Ramos (cell line): ENCODE results near the gene DRAXIN.

Experiments used
- in situ Hi-C: fragments of 300-500 bp; cut with MboI; formaldehyde crosslinking; loops from one replicate; pipeline ENCODE4 v1.14.3; 2022; ENCODE audit warnings: low sequenced_read_pairs; ENCODE audit not compliant: unreplicated experiment

Gene DRAXIN

DNA sequence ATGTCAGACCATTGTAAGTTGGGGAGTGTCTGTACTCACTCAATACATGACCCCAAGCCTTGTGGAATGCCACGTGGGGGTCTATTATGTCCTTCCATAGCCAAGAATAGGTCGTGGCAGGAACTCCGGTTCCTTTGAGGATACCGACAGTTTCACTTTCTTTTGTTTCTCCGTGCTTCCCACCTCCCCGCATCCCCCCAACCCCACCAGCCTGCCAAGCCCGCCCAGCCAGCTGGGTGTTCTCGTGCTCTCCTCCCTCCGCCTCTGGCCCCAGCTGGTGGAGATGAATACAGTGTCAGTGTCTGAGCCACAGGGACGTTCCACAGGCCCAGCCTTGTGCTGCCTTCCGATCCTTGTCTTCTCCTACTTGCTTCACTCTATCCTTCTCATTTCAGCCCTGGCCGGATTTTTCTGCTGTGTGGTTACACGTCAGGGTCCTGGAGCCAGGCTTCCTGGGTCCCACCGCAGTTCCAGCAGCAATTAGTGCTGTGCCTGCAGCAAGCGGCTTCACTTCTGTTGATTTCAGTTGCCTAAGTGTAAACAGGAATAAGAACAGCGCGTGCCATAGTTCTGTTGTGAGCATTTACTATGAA is 40.3 kb downstream of the DRAXIN start:
- in situ Hi-C loops, result no loop called here

DNA sequence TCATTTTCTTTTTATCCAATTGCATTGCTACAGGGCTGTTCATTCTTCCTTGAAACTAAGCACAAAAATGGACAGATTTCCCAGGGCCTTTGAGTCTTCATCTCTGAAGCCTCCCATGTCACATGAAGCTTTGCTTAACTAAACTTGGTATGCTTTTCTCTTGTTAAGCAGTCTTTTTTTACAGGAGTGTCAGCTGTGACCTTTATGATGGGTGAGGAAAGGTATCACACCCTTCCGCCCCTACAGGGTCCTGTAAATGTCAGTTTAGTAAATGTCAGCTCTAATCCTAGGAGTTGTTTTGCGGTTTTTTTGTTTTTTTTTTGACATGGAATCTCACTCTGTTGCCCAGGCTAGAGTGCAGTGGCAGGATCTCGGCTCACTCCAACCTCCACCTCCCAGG is 41.8 kb downstream of the DRAXIN start:
- in situ Hi-C loops, result no loop called here

DNA sequence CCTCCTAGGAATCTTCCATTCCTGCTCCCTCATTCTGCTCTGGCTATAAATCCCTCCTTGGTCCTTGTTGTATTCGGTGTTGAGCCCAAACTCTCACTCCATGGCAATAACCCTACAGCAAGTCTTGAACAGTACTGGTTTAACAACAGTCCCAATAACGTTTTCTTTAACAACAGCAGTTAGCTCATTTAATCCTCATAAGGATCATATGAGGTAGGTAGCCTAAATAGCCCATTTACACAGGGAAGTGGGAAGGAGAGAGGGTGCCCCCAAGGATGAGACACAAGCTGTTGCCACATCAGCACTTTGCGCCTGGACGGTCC is 44.0 kb downstream of the DRAXIN start:
- in situ Hi-C loops, result no loop called here

DNA sequence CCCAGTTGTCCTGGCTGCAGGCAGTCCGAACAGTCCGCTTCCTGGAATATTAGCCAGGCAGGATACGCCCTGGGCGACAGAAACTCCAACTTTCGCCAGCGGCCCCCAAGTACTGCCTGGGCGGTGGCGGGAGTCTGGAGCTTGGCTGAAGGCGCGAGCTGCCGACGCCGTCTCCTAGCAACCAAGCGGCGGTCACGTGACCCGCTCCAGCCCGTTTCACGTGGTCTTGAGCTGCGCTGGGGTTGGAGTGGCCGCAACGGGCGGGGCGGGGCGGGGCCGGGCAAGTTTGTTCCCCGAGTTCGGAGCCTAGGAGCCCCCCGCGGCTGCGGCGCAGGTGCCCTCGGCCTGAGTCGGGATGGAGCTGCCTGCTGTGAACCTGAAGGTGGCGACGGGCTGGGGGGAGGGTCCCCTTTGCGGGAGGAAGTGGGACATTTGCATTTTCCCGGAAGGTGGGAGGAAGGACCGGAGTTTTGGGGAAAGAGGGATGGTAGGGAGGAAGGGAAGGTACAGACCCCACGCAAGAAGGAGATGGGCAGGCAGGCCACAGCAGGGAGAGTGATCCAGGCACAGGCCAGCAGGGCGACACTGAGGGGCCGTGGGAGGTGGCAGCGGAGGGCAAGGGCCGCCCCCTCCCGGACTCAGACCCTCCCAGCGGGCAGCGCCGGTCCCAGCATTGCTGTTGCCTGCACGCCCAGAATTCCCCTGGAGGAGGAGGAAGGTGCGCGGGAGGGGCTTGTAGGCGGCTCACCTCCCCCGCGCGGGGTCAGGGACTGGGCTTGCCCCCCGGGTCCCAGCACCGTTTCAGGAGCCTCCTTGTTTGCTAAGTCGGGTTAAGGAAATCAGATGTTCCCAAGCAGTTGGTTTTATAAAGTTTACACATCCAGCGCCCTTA is 44.6 kb downstream of the DRAXIN start, which contains the start of gene AGTRAP:
AGTRAP (plus strand) TSS at position 283 of the 892 bp plus-strand sequence; CDS start at position 356, 73 bp downstream.
- in situ Hi-C loops, result no loop called here

DNA sequence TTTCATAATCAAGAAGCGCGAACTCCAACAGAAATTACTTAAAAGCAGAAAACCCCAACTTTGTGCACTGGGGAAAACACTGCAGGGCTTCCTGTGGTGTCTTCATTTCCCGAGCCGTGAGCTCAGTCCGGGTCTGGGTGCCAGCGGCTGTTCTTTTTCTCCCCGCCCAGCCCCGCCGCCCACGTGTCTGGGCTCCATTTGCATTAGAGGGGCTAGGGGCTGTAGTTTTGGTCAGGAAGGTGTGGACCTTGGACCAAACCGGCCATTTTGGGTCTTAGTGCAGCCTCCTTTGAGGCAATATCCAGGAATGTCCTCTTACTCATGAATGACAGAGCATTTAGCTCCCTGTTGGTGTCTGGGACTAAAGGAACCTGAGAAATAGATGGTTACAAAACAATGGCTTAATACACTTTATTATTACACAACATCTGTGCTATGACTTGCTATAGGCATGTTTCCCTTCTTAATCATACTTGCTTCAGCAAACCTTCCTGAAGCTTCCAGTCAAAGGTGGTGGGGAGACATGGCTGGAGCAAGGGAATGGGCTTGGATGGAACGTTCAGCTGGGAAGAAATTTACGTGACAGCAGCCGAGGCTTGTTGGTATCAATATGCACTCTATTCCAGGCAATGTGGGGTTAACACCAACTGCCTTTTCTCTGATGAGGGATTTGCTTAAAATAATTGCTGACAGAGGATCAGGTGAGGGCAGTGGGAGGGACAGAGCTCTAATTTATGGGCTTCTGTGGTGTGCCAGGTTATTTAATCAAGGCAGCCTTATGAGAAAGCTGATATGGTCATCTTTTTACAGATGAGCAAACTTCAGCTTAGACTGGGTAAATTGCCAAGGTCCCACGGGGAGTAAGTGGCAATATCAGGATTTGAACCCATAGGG is 45.5 kb downstream of the DRAXIN start:
- in situ Hi-C loops, result no loop called here

DNA sequence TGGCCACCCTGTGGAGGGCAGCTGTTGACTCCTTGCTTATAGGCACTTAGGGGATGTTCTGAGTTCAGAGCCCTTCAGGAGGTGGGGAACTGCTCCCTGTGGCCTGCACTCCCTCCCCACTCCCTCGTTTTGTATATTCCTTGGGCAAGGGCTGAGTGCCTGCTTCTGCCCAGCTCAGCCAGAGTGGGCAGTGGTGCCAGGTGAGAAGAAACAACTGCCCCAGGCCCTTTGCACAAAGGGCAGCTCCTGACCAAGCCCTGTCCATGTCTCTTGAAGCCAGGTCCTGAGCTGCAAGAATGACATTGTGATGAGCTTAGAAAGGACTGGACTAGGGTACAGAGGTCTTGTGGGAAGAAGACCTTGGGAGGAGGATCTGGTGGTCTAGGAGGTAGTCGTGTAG is 46.6 kb downstream of the DRAXIN start:
- in situ Hi-C loops, result no loop called here

DNA sequence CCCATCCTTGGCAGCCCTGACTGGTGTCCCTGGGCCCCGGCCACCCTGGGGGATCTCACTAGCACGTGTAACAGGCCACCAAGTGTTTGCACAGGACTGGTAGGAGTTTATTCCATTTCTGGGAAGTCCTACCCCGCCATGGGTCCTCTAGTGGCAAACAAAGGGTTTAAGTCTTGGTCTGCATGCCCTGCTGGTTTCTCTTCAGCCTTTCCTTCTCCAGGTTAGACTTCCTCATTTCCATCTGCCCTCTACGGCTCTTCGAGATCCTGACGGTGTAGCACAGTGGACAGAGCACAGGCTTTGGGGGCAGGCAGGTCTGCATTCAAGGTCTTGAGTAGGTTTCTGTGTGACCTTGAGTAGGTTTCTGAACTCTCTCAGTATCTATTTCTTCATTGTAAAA is 47.3 kb downstream of the DRAXIN start:
- in situ Hi-C loops, result no loop called here

DNA sequence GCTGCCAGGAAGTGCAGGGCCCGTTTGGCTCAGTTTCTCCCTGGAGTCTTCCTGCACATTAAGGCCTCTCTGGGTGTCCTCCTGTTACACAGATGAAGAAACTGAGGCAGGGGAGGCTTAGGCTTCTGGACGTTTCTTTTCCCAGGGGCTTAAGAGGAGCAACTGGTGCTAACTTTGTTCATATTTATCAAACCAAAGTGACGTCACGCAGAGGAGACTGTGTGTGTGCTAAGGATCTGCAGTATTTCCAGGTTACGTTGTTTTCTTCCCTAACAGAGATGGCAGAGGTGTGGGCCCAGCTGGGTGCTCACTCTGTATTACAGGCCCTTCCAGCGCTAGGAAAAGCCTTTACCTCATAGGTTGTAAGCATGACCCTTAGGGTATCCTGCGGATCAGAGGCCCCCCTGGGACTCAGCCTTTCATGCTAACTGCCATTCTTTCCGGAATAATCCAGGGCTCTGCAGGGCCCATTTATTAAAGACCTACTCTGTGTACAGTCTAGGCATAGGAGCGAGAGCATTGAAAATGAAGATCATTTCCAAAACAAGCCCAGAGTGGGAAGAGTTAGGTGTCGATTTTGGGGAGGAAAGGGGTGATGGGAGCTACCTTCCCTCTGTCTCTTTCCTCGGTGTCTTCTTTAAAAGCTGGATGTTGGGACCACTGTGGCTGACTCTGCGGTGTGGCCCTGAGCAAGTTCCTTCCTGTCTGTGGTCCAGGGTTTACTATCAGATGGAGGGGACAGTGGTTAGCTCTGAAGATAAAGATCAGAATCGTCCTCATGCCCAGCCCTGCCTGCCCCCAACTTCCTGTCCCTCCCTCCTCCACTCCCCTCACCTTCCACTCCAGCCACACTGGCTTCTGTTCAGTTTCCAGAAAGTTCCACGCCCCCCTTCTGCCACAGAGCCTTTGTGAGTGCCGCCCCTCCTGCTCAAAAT is 49.0 kb downstream of the DRAXIN start:
- in situ Hi-C loops, result no loop called here

DNA sequence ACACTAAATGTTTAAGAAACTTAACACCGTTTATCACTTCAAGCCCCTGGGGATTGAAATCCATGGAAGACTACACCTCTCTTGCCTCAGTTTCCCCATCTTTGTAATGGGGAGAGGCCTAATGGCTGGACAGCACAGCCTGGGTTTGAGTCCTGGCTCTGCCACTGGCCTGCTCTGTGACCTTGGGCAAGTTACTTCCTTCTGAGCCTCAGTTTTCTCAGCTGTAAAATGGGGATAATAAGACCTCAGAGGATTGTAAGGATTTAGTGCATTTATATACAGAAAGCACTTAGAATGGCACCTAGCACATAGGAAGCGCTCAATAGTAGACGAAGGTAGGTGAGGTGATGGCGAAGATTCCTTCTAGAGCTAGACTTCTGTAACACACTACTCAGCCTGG is 50.0 kb downstream of the DRAXIN start:
- in situ Hi-C loops, result no loop called here

DNA sequence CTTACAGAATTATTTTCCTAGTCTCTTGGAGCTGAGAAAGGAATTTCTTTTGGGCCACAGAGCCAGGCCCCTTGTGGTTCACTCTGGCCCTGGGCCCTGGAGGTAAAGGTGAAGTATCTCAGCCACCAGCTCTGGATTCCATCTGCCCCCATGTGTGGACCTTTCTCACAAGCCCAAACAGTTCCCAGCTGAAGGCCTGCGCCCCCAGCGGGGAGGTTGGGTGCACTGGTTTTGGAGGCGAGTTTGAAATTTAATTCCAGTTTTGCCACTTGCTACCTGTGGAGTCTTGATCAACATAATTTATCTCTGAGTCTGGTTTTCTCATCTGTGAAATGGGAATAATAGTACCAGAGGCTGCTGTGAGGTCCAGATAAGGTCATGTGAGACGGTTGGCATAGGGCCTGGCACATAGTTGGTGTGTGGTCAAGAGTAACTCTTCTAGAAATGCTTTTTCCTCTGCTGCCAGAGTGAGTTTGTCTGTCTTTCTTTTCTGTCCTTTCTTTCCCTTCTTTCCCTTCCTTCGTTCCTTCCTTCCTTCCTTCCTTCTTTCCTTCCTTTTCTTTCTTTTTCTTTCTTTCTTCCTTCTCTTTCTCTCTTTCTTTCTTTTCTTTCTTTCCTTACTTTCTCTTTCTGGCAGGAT is 50.5 kb downstream of the DRAXIN start:
- in situ Hi-C loops, result no loop called here

DNA sequence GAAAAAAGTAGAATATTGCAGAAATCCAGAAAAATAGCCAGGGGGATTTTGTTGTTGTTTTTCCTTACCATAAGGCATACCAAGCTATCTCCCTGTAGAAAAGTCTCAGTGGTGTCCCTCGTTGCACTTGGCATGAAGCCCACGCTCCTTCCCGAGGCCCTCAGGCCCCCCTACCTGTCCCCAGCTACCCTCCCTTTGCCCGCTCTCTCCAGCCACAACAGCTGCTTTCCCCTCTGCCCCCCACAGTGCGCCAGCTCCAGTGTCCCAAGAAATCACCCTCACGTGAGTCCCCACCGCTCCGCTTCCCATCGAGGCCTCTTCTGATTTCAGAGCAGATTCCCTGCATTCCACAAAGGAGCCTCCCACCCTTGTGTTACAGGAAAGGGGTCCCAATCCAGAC is 52.8 kb downstream of the DRAXIN start:
- in situ Hi-C loops, result no loop called here

DNA sequence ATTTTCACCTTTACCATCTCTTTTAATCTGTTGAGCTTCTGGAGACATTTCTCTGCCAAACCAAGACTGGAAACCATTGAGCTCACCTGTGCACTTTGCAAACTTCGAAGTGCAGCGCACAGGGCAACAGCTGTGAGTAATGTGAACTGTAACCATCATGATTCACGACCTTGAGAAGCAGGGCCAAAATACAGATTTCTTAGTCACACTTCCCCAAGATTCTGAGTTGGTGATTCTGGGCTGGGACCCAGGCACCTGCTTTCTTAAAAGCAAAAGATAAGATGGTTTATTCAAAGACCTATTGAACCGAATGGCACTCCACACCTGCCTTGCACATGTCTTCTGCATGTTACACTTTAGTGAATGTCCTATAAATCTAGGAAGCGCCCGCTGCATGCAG is 54.6 kb downstream of the DRAXIN start:
- in situ Hi-C loops, result no loop called here

DNA sequence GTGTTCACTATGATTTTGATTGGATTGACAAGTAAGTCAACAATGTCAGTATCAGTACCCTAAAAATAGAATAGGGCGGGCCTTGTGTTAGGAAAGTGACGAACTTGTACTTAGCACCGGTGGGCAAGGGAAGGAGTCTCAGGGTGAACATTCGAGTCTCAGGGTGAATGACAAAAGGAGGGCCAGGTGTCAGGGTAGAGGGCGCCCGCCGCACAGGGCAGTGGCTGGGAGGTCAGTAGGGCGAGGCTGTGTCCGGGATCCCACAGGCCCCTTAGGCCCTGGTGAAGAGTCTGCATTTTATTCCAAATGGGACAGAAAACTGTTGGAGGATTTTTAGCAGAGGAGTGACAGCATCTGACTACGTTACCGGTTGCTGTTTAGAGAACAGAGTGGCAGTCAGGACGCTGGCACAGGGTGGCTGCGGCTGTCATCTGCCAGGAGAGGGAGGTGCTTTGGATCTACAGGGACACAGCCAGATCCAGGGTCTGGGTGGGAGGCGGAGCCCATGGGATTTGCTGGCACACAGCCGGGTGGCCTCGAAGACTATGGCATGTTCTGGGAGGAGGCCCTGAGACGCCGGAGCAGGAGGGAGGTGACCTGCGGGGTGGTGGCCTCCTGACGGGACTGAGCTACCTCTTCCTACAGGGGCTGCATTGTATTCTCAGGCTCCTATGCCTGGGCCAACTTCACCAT is 55.4 kb downstream of the DRAXIN start:
- in situ Hi-C loops, result no loop called here

DNA sequence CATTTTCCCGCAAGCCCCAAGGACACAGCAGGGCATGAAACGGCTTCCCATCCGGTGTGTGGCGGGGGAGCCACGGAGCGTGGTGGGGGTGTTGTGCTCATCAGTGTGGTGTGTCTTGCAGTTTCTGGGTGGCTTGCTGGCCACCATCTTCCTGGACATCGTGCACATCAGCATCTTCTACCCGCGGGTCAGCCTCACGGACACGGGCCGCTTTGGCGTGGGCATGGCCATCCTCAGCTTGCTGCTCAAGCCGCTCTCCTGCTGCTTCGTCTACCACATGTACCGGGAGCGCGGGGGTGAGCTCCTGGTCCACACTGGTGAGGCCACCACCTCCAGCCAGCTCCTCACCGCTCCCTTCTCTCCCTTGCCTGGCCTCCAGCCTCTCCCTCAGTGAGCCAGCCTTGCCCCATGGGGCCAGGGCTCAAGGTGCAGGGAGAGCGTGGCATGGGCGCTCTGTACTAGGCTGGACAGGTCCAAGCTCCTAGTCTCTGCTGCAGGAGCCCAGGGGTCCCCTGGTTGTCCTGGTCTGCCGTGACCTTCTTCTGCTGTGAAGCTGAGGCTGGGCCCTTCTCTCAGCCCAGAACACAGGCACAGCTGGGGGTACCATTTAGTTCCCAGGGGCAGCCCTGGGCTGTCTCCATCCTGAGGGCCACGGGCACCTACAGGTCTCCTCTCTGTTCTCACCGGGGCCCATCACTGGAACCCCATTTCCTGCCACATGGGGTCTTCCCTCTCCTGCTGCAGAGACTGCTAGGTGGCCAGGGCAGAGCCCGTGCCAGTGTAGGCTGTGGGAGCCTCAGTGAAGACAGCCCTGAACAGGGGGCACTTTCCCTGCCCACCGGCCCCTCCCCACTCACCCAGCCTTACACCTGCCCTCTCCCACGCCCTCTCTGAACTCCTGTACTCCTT is 57.0 kb downstream of the DRAXIN start:
- in situ Hi-C loops, result no loop called here

DNA sequence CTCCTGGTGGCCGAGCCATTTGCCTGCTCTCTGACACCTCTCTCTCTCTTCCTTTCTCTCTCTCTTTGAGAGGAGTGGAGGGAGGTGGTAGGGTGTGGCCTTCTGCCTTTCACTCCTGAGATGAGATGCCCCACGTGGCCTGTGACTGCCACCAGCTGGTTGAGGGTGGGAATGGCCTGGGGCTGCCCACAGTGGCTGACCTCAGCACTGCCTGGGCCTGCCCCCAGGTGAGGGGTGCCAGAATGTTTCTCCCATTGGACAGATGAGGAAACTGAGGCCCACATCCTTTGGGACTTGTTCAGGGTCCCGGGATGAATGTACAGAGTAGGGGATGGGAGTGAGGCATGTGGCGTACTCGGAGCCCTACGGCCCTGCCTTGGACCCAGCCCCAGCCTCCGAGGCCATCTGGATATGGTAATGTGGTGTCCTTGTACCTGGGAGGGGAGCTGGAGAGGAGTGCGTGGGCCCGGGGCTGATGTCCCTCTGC is 57.7 kb downstream of the DRAXIN start:
- in situ Hi-C loops, result no loop called here

DNA sequence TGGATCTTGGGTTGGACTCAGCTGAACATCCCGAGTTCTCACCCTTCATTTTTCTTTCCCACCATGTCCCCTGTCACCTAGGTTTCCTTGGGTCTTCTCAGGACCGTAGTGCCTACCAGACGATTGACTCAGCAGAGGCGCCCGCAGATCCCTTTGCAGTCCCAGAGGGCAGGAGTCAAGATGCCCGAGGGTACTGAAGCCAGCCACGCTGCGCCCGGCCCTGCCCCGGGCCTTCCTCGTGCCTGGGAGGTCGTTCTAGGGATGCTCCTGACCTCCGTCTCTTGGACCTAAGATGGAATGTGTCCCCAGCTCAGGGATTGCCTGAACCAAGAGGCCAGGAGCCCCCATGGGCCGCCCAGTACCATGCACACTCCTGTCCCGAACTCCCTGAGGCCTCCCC is 58.5 kb downstream of the DRAXIN start:
- in situ Hi-C loops, result no loop called here

DNA sequence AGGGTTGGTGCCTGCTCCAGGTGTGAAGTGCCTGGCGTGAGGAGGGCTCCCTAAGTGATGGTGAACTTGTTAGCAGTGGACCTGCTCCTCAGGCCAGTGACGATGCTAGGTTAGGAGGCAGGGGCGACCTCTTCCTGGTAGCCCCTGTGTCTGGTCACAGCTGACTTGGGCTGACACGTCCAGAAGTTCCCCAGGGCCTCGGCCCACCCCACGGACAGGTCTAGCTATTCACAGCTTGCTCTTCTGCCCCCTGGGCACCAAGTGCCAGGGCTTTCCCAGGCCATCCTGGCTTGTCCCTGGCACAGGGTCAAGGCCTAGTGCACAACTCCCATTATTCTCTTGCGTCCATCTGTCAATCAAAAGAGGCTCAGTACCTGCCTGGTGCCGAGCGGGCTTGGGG is 59.6 kb downstream of the DRAXIN start:
- in situ Hi-C loops, result no loop called here
